ENCODE measurements around the gene MUS81. TPM values are rescaled to one million over a fixed set of nuclear protein-coding genes. Genes with fewer than 3 reads are reported as not detected.

Gene MUS81
- total and polyA plus RNA-seq, 10 of the 15 experiments (the other 5 are each of a cell fraction or from before 2014, with no cell fraction given): 11.8 to 76.1 (median 48.4) TPM

DNA sequence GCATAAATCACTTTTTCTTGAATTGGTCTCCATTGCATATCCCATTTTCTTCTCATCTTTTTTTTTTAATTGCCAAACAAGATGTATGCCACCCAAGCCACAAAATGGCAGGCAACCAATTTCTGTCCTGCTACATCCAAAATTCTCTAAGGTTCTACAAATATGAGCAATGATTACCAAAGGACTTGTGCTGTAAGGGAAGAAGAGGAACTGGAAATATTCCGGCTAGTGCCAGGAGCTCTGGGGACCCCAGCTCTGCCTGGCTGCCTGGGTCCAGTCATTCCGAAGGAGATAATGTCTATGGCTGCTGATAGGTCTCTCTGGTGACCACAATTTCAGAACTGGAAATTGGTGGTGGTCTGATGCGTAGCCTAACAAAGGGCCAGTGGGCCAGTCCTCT is 43.5 kb upstream of the MUS81 start:
- Histone ChIP-seq H3K4me2 (ENCODE audit: control insufficient read depth, insufficient read depth) (no peak overlapping the region), H3K27ac (ENCODE audit: control insufficient read depth, insufficient read depth) (no peak overlapping the region), H3K9ac (ENCODE audit: control insufficient read depth, insufficient read depth, low read length) (no peak overlapping the region), H2AFZ (ENCODE audit: control insufficient read depth, low read depth, low read length) (no peak overlapping the region), H3K79me2 (ENCODE audit: control insufficient read depth, insufficient read depth, low read length) (no peaks in the 10 kb centered on the region), H3K4me1 (ENCODE audit: control insufficient read depth, insufficient read depth, low read length) (peaks cover 3% of the 10 kb centered on the region; the same call in 1 of the 2 replicates), H3K4me3 (no peak overlapping the region), H3K27me3 (replicated peaks in 1 of 2; ENCODE audit: control insufficient read depth in 2 of 2, insufficient read depth in 2 of 2, low read length in 1 of 2) (no peaks in the 10 kb centered on the region), H3K36me3 (ENCODE audit: control insufficient read depth in 2 of 2, insufficient read depth in 2 of 2, low read length in 1 of 2) (no peaks in the 10 kb centered on the region), H4K20me1 (ENCODE audit: control insufficient read depth, insufficient read depth) (no peaks in the 10 kb centered on the region), H3K9me3 (replicated peaks; ENCODE audit: control insufficient read depth, insufficient read depth, low read length) (no peaks in the 10 kb centered on the region)
- RAD21 ChIA-PET (ENCODE audit: unreplicated experiment): interaction anchor here (1.1 to 5.4 kb wide), 7 partner anchors 10 to 105 kb away, joined by 3 to 91 read pairs (median 7); partner anchors contain the start of genes AP5B1, KAT5 and RNASEH2C
- ATAC-seq (no peak), FAIRE-seq (no peak), DNase-seq (ENCODE audit: low read depth, low spot score) (no peak)
- intact Hi-C loops (cut with micrococcal nuclease; ENCODE audit: unreplicated experiment): no loop called here
- CTCF ChIA-PET: interaction anchor here (0.6 to 7.2 kb wide), 22 partner anchors 10 to 205 kb away, joined by 3 to 192 read pairs (median 5); partner anchors contain the start of genes AP5B1, CCDC85B, FIBP and KAT5
- no peak for TF ChIP-seq MTA2 (IDR thresholded peaks at IDR 0.05; ENCODE audit: low read depth)
- no peak for TF ChIP-seq MTA3 (IDR thresholded peaks at IDR 0.05; ENCODE audit: borderline replicate concordance, low read length)
- no peak for TF ChIP-seq STAT1 (conservative IDR thresholded peaks at IDR 0.05)
- no peak for TF ChIP-seq TCF7 (IDR thresholded peaks at IDR 0.05; ENCODE audit: borderline replicate concordance)
- no peak for TF ChIP-seq SIN3A (IDR thresholded peaks at IDR 0.05; ENCODE audit: low read depth, low read length)
- no peak for TF ChIP-seq TARDBP (IDR thresholded peaks at IDR 0.05; ENCODE audit: borderline replicate concordance)
- no peak for TF ChIP-seq MEF2A (IDR thresholded peaks at IDR 0.05; ENCODE audit: insufficient read depth, low read depth, low read length)
- no peak for TF ChIP-seq DPF2 (IDR thresholded peaks at IDR 0.05)
- in situ Hi-C loops (cut with MboI): no loop called here
- POLR2A ChIA-PET: interaction anchor here (0.8 to 1.4 kb wide), 6 partner anchors 18 to 36 kb away, joined by 3 to 6 read pairs (median 4); partner anchors contain the start of gene AP5B1
- SMC1A ChIA-PET (ENCODE audit: uncharacterized antibody, unreplicated experiment): interaction anchor here (0.7 to 5.3 kb wide), 11 partner anchors 8 to 229 kb away, joined by 3 to 41 read pairs (median 5); partner anchors contain the start of genes KAT5 and MUS81
- BruUV-seq (replicated peaks): no TSS peak
- WGBS (ENCODE audit: insufficient coverage, insufficient replicate concordance, low lambda C conversion rate, missing lambda C conversion rate): 98% methylated on average over 3 of the region's 3 CpGs
